ENCODE results near the gene COL12A1. TPM values are rescaled to one million over a fixed set of nuclear protein-coding genes. Genes with fewer than 3 reads are reported as not detected.
"Not testable (repeated sequence)": the region's sequence is repeated elsewhere in the genome, so short reads cannot be mapped to it uniquely, and the experiment has no call there.

The COL12A1 gene
- total RNA-seq, 2 experiments from 2014 or later = not detected

DNA sequence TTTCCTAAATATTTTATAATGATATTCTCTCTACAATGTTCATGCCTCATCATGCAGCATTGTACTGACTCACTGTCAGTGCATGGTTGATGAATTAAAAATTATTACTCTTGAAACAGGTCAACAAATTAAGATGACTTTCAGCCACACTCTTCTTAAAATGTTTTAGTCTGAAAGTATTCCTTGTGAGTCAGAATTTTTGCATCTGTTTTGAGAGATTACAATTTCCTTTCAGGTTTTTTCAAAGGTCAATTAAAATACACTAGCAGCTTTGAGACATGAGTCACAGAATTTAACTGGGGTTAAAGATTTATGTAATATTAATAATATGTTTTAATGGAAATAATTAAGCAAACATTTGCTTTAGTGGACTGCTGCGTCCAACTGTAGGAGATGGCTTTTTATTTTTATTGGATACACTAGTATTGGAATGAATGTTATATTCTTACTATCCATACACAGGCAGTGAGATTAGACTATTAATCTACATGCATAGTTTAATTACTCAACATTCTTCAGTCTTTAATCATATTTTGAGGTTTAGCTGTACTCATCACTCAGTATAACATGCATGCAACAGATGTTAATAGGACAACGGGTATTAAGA, 9.7 kb downstream of the COL12A1 start:
- H3K27ac Mint-ChIP-seq = no peak overlapping the region
- DNase-seq = no peak
- H3K36me3 Mint-ChIP-seq (ENCODE audit: low read depth) = no peaks in the 10 kb centered on the region
- ChIA-PET CTCF (no interaction called here), POLR2A (no interaction called here)
- no peaks in the 10 kb centered on the region for H3K4me1 Mint-ChIP-seq
- H3K4me3 Mint-ChIP-seq = no peak overlapping the region
- H3K27me3 Mint-ChIP-seq = peaks cover 20% of the 10 kb centered on the region
- H3K9me3 Mint-ChIP-seq = no peaks in the 10 kb centered on the region

DNA sequence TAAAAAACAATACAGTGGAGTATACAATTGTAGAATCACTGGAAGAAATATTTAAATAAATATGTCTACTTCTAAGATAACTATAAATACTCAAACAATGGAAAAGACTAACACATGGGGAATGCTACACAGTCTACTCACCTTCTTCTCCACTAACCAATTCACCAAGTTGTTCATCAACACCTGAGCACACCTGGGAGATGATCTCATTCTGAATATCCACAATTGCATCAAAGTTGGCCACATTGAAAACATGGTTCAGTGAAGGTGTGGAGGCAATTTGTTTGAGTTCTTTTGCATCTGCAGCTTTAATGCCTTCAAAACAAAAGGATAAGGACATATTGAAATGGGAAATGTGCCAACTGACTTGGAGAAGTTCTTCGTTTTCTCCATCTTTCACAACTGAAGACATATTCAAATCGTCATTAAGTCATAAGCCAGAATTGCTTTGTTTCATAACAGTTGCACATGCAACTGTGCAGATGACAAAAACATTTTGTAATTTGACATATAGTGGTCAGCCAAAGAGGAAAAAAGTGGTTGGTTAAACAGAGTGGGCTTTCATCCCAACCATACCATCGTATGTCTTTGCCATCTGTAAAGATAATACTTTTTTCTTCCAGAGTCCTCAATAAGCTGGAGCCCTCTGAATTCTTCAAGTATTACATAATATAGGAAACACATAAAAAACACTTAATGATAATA, 17.5 kb downstream of the COL12A1 start:
- no peak overlapping the region for H3K4me3 Mint-ChIP-seq
- ChIA-PET CTCF (no interaction called here), POLR2A (no interaction called here)
- H3K27me3 Mint-ChIP-seq = peaks cover 8% of the 10 kb centered on the region
- H3K27ac Mint-ChIP-seq = no peak overlapping the region
- H3K36me3 Mint-ChIP-seq (ENCODE audit: low read depth) = no peaks in the 10 kb centered on the region
- H3K4me1 Mint-ChIP-seq = no peaks in the 10 kb centered on the region
- H3K9me3 Mint-ChIP-seq = peaks cover 4% of the 10 kb centered on the region
- no peak for DNase-seq

DNA sequence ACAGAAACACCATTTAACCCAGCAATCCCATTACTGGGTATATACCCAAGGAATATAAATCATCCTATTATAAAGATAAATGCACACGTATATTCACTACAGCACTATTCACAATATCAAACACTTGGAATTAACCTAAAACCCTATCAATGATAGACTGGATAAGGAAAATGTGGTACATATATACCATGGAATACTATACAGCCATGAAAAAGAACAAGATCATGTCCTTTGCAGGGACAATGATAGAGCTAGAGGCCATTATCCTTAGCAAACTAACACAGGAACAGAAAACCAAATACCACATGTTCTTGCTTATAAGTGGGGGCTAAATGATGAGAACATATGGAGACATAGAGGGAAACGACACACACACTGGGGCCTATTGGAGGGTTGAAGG, 19.3 kb downstream of the COL12A1 start:
- CTCF ChIA-PET; H3K4me1 Mint-ChIP-seq; POLR2A ChIA-PET; H3K9me3 Mint-ChIP-seq; H3K36me3 Mint-ChIP-seq (ENCODE audit: low read depth); H3K27ac Mint-ChIP-seq; DNase-seq; H3K4me3 Mint-ChIP-seq; H3K27me3 Mint-ChIP-seq: not testable (repeated sequence)

DNA sequence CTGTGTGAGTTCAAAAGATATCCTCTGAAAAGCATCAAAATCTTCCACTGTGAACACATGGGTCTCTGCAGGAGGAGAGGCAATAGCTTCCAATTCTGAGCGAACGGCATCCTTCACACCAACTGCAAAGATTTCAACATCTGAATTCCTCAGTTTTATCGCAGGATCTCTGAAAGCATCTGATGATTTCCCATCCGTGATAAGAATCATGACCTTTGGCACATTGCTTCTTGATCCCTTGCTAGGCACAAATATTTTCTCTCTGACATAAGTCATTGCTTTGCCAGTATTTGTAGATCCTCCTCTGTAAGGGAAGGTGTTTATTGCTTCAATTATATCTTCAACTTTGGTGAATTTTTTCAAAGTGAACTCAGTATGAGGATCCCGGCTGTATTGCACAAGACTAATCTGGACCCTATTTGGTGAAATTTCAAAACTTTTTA, 22.7 kb downstream of the COL12A1 start:
- no peaks in the 10 kb centered on the region for H3K4me1 Mint-ChIP-seq
- CTCF ChIA-PET = interaction anchor here (0.7 kb wide), 1 partner anchor 16 kb away, joined by 3 read pairs; no protein-coding TSS in a partner anchor
- no peak for DNase-seq
- peaks cover 4% of the 10 kb centered on the region for H3K9me3 Mint-ChIP-seq
- H3K27ac Mint-ChIP-seq = no peak overlapping the region
- POLR2A ChIA-PET = no interaction called here
- H3K36me3 Mint-ChIP-seq (ENCODE audit: low read depth) = no peaks in the 10 kb centered on the region
- no peaks in the 10 kb centered on the region for H3K27me3 Mint-ChIP-seq
- H3K4me3 Mint-ChIP-seq = no peak overlapping the region

DNA sequence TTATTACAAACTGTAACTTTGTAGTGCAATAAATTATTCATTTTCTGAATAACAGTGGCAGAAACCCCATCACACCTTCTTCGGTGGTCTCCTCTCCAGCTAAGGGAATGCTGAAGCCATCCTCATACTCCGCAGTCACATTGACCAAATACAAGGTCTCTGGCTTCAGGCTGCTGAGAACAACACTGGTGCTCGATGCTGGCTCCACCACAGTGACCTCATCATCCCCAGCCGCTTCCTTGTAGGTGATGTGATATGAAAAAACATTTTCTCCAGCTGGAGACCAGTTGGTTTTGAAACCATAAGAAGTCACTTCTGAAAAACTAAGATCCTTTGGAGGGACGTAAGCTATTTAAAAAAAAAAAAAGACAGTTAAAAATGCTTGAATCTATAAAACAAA, 25.0 kb downstream of the COL12A1 start:
- Mint-ChIP-seq H3K36me3 (ENCODE audit: low read depth) (no peaks in the 10 kb centered on the region), H3K4me3 (no peak overlapping the region), H3K27ac (no peak overlapping the region), H3K9me3 (no peaks in the 10 kb centered on the region), H3K27me3 (no peaks in the 10 kb centered on the region), H3K4me1 (no peaks in the 10 kb centered on the region)
- no peak for DNase-seq
- CTCF ChIA-PET = no interaction called here
- POLR2A ChIA-PET = no interaction called here

DNA sequence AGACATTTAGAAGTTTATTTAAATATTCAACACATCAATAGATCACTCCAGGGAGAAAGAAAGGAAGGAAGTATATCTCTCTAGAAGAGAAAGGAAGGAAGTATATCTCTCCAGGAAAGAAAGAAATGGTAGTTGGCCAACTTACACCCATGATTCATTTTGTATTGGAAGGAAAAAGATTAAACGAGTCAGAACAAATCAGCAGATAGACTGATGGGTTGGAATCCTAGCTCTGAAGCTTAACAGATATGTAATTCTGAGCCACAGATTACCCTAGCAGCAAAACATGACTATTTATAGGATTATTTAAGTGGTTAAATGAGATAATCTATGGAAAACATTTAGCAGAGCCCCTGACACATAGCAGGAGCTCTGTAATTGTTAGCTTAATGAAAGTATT, 27.1 kb downstream of the COL12A1 start:
- H3K27me3 Mint-ChIP-seq = no peaks in the 10 kb centered on the region
- no peak for DNase-seq
- no peaks in the 10 kb centered on the region for H3K9me3 Mint-ChIP-seq
- no peak overlapping the region for H3K4me3 Mint-ChIP-seq
- CTCF ChIA-PET = no interaction called here
- H3K4me1 Mint-ChIP-seq = no peaks in the 10 kb centered on the region
- H3K27ac Mint-ChIP-seq = no peak overlapping the region
- POLR2A ChIA-PET = no interaction called here
- H3K36me3 Mint-ChIP-seq (ENCODE audit: low read depth) = no peaks in the 10 kb centered on the region

DNA sequence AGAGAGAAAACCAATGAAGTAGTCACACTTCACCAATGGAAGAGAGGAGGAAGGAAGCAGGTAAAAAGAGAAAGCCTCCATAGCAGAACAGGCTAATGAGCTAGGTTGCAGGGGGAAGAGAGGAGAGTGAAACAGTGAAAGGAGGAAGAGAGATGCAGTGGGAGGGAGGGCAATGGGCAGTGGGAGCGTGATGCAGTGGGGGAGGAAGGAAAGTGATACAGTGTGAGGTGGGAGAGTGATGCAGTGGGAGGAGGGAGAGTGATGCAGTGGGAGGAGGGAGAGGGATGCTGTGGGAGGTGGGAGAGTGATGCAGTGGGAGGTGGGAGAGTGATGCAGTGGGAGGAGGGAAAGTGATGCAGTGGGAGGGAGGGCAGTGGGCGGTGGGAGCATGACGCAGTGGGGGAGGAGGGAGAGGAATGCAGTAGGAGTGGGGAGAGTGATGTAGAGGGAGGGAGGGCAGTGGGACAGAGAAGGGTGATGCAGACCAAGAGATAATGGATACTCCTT, 29.7 kb downstream of the COL12A1 start:
- no peak for DNase-seq
- no peak overlapping the region for H3K4me3 Mint-ChIP-seq
- CTCF ChIA-PET = interaction anchor here (0.6 to 0.7 kb wide), 2 partner anchors 522 to 1845 kb away, joined by 3 read pairs; no protein-coding TSS in a partner anchor
- H3K4me1 Mint-ChIP-seq = no peaks in the 10 kb centered on the region
- H3K27me3 Mint-ChIP-seq = no peaks in the 10 kb centered on the region
- no peak overlapping the region for H3K27ac Mint-ChIP-seq
- no peaks in the 10 kb centered on the region for H3K36me3 Mint-ChIP-seq (ENCODE audit: low read depth)
- H3K9me3 Mint-ChIP-seq = no peaks in the 10 kb centered on the region
- POLR2A ChIA-PET = no interaction called here

DNA sequence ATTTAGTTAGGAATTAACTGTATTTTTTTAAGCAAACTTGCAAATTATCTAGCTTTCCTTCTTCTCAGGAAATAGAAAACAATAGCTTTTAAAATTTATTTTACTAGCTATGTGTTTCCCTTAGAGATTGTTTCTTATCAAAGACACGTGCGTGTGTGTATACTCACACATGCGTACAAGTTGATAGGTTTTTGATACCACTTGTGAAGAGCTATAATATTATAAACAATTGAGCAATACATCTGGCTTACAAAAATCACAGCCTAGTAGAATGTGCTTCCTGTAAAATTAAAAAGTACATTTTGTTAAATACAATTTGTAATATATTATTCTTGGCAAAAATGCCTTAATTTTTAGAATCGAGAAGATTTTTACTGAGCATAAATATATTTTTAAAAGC, 33.9 kb downstream of the COL12A1 start:
- ChIA-PET CTCF (no interaction called here), POLR2A (no interaction called here)
- no peaks in the 10 kb centered on the region for H3K36me3 Mint-ChIP-seq (ENCODE audit: low read depth)
- no peak overlapping the region for H3K27ac Mint-ChIP-seq
- no peaks in the 10 kb centered on the region for H3K9me3 Mint-ChIP-seq
- no peak for DNase-seq
- H3K4me3 Mint-ChIP-seq = no peak overlapping the region
- peaks cover 2% of the 10 kb centered on the region for H3K27me3 Mint-ChIP-seq
- no peaks in the 10 kb centered on the region for H3K4me1 Mint-ChIP-seq

DNA sequence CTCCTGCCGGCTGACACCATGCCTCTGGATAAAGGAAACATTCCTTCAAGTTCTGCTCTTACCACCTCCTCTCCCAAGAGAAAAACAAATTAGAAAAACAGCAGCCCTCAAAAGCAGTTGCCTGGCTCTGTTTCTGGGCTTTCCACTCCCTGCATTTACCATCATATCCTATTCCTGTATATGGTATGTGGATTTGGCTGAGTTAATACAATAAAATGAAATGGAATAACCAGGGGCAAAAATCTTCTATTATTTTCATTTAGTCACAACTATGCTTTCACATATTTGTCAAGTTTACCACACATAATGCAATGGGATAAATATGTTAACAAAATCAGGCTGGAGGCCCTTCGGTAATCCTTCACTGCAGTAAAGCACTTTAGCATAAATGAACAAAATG, 34.3 kb downstream of the COL12A1 start:
- H3K36me3 Mint-ChIP-seq (ENCODE audit: low read depth) = no peaks in the 10 kb centered on the region
- no peak for DNase-seq
- H3K4me3 Mint-ChIP-seq = no peak overlapping the region
- H3K9me3 Mint-ChIP-seq = no peaks in the 10 kb centered on the region
- H3K4me1 Mint-ChIP-seq = no peaks in the 10 kb centered on the region
- ChIA-PET CTCF (no interaction called here), POLR2A (no interaction called here)
- peaks cover 2% of the 10 kb centered on the region for H3K27me3 Mint-ChIP-seq
- H3K27ac Mint-ChIP-seq = no peak overlapping the region

DNA sequence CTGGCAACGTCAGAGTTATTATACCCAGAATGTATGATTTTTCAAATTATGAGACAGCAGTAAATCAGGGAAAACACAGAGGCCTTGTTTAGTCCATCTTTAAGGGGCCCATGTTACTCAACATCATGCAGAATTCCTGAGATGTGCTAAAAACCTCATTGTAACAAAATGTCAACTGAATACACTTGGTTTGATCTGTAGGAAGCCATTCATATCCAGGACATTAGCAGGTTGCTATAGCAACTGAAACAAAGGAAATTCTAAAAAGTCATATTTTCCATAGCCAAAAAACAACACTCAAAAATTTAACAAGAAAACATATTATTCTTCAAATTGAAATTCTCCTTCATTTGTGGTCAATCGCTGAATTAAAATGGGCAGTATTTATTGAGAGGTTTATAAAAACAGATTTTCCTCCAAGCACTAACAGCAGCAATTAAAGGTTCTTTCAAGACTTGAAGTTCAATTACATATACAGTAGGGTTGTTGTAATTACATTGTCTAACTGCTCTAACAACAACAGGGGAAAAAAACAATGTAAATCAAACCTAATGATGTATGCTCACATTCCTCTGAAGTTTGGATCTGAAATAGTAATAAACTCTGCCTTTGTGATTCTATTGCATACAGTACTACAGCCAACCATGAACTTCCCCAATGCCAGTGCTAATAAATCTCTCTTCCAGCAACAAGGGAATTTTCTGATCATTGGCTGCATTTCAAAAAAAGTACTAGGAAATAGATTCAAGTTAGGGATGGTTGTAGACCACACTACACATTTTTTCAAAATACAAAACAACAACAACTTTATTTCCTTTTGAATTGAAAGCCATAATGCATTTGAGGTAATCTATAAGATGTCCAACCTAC, 34.9 kb downstream of the COL12A1 start:
- Mint-ChIP-seq H3K9me3 (no peaks in the 10 kb centered on the region), H3K4me3 (no peak overlapping the region), H3K36me3 (ENCODE audit: low read depth) (no peaks in the 10 kb centered on the region), H3K4me1 (no peaks in the 10 kb centered on the region), H3K27ac (no peak overlapping the region), H3K27me3 (peaks cover 2% of the 10 kb centered on the region)
- DNase-seq = no peak
- CTCF ChIA-PET = no interaction called here
- POLR2A ChIA-PET = no interaction called here

DNA sequence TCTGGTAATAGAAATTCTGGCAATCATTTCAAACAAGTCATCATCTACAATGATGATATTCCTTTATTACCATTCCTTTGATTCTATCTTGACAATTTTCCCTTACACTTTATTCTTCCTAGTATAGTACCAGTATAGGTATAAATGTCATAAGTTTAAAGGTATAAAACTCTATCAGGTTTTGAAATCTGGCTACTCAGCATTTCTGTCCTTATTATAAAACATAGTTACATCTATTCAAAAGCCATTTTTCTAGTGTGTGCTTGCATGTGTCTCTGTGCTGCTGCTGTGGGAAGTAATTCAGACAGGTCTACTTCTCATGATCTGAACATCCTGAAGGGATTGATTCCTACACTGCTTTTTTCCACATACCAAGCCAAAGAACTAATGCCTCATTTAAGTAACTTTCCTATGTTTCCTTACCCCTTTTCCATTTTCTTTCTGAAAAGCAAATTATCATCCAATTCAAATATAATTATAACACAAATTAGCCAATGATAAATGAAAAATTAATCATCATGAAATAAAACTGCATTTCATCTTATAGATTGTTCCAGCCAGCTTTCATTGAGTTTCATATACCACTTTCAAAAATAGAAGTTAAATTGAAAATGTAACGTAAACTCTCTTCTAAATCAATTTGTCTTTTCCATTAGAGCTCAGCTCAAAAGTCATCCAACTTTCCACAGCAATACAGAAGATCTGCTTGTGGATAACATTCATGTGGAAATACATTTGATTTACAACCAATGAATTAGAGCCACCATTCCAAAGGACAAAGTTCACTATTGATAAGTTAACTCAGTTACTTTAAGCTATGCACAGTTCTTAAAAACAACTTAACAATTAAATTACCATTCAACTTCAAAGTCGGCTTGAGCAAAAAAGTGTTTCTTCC, 35.9 kb downstream of the COL12A1 start:
- CTCF ChIA-PET = no interaction called here
- Mint-ChIP-seq H3K36me3 (ENCODE audit: low read depth) (no peaks in the 10 kb centered on the region), H3K4me1 (no peaks in the 10 kb centered on the region), H3K27me3 (peaks cover 2% of the 10 kb centered on the region), H3K9me3 (no peaks in the 10 kb centered on the region), H3K27ac (no peak overlapping the region), H3K4me3 (no peak overlapping the region)
- POLR2A ChIA-PET = no interaction called here
- no peak for DNase-seq

DNA sequence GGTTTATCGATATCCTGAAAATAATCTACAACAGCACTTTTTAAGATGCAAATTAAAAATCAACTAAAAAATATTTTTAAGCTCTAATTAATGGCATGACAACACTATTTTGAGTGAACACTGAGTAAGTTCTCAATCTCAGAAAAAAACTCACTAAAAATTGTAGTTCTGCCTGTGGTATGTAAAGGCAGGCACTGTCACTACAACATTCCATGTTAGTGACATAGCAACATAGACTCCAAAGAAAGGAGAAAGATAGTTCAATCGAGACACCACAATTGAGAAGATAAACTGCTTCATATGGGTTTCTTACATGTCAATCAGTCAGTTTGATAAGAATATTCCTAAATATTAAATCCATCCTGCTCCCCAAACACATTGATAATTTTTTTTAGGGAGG, 38.0 kb downstream of the COL12A1 start:
- ChIA-PET POLR2A (no interaction called here), CTCF (interaction anchor here (0.8 to 1.3 kb wide), 2 partner anchors 15 to 41 kb away, joined by 3 read pairs; no protein-coding TSS in a partner anchor)
- no peaks in the 10 kb centered on the region for H3K4me1 Mint-ChIP-seq
- DNase-seq = no peak
- no peaks in the 10 kb centered on the region for H3K9me3 Mint-ChIP-seq
- H3K27me3 Mint-ChIP-seq = peaks cover 2% of the 10 kb centered on the region
- no peaks in the 10 kb centered on the region for H3K36me3 Mint-ChIP-seq (ENCODE audit: low read depth)
- H3K4me3 Mint-ChIP-seq = no peak overlapping the region
- no peak overlapping the region for H3K27ac Mint-ChIP-seq

Data from activated CD4-positive, alpha-beta T cell treated with anti-CD3 and anti-CD28 coated beads, Interleukin-2, amount 10 ng/mL, durations not matched to agents 7 days and 5 days (primary cell).